K562 (cell line): ENCODE measurements around the gene GCC1. TPM values are rescaled to one million over a fixed set of nuclear protein-coding genes. Genes with fewer than 3 reads are reported as not detected.

Experiments
- CUX1 ChIP-seq: fragments of 200-800 bp; sonication (Bioruptor generic); IDR thresholded peaks from 2 replicates; pipeline ENCODE4 v1.6.1; 2016; ENCODE audit warnings: missing genetic modification characterization, missing compliant biosample characterization
- E2F4 ChIP-seq: sonication (generic); formaldehyde crosslinking; IDR thresholded peaks from 2 replicates; pipeline ENCODE4 v1.8.0; 2022; ENCODE audit warnings: mild to moderate bottlenecking, low read depth, missing genetic modification reagents
- ELF1 ChIP-seq: fragments of 200-800 bp; sonication (Bioruptor generic); IDR thresholded peaks from 2 replicates; pipeline ENCODE4 v1.6.1; 2016; ENCODE audit warnings: missing genetic modification characterization, missing compliant biosample characterization
- EWSR1 ChIP-seq: fragments of 450-650 bp; IDR thresholded peaks from 2 replicates; pipeline ENCODE4 v1.6.1; 2018; ENCODE audit warnings: borderline replicate concordance, mild to moderate bottlenecking, low read depth, moderate library complexity; ENCODE audit not compliant: partially characterized antibody
- FOXM1 ChIP-seq, 2 experiments: fragments of 450-650 bp in 1 of 2; sonication (generic) in 1 of 2; formaldehyde crosslinking in 1 of 2; IDR thresholded peaks; 2 replicates each; pipeline versions ENCODE4 v1.6.1 to v1.9.0; 2017 to 2022; ENCODE audit warnings: low read depth in 2 of 2, mild to moderate bottlenecking in 2 of 2, missing genetic modification reagents in 1 of 2, moderate library complexity in 1 of 2
- HES1 ChIP-seq: fragments of 450-650 bp; IDR thresholded peaks from 2 replicates; pipeline ENCODE4 v1.6.1; 2016; ENCODE audit warnings: low read depth, mild to moderate bottlenecking, moderate library complexity
- MBD1 ChIP-seq: fragments of 250-450 bp; sonication (Bioruptor Pico); IDR thresholded peaks from 2 replicates; pipeline ENCODE4 v1.8.0; 2022; ENCODE audit warnings: inconsistent platforms
- MLLT1 ChIP-seq, 2 experiments: fragments of 450-650 bp; IDR thresholded peaks; 2 replicates each; pipeline ENCODE4 v1.6.1; 2016
- NFE2L1 ChIP-seq: fragments of 450-650 bp; IDR thresholded peaks from 2 replicates; pipeline ENCODE4 v1.6.1; 2016; ENCODE audit warnings: missing genetic modification characterization, low read depth, mild to moderate bottlenecking, missing compliant biosample characterization, moderate library complexity, borderline replicate concordance
- PML ChIP-seq: IDR thresholded peaks from 2 replicates; pipeline ENCODE4 v1.6.1; 2012; ENCODE audit warnings: low read length, inconsistent platforms
- RB1 ChIP-seq: fragments of 450-650 bp; IDR thresholded peaks from 2 replicates; pipeline ENCODE4 v1.6.1; 2017; ENCODE audit warnings: low read depth, mild to moderate bottlenecking
- TCFL5 ChIP-seq: fragments of 250-450 bp; sonication (Bioruptor Pico); conservative IDR thresholded peaks from 2 replicates; pipeline ENCODE4 v1.6.1; 2021; ENCODE audit warnings: mild to moderate bottlenecking, moderate library complexity, matching md5 sums
- ZNF174 ChIP-seq: fragments of 250-450 bp; sonication (Bioruptor Pico); IDR thresholded peaks from 2 replicates; pipeline ENCODE4 v1.4.0; 2020; ENCODE audit warnings: mild to moderate bottlenecking
- ZNF280A ChIP-seq: fragments of 450-650 bp; IDR thresholded peaks from 2 replicates; pipeline ENCODE4 v1.6.1; 2018; ENCODE audit warnings: mild to moderate bottlenecking, low read depth; ENCODE audit not compliant: partially characterized antibody
- polyA plus RNA-seq, 8 experiments: library from polyadenylated mRNA; depleted of rRNA in 4 of 8; stranded (reverse) in 5 of 8; unstranded in 3 of 8; fragments of >200 nt; fragmentation: Nextera tagmentation in 2 of 8; fragmentation: Illumina TruSeq in 1 of 8; extraction: Ambion mirVana in 2 of 8; extraction: Trizol in 1 of 8; gene quantifications; 2 replicates each; pipeline versions ENCODE4 v1.2.1 to v1.2.3, GENCODE V29; 2011 to 2014; ENCODE audit warnings: inconsistent platforms in 1 of 8, missing spikeins in 1 of 8
- total RNA-seq, 7 experiments: library from RNA; depleted of rRNA in 6 of 7; stranded (reverse); fragments of >200 nt in 6 of 7; fragmentation: Illumina TruSeq in 2 of 7; extraction: Trizol in 2 of 7; gene quantifications; 2 replicates each; pipeline versions ENCODE4 v1.2.1 to v1.2.3, GENCODE V29; 2011 to 2021; ENCODE audit warnings: low replicate concordance in 1 of 7

GCC1 gene
- total and polyA plus RNA-seq, 9 of the 15 experiments (the other 6 are each of a cell fraction or from before 2014, with no cell fraction given): 1.9 to 19.8 (median 10.9) TPM

- TF ChIP-seq FOXM1 (IDR thresholded peaks at IDR 0.05; ENCODE audit: low read depth): no peak
- TF ChIP-seq FOXM1 (CRISPR knock-in tag; IDR thresholded peaks at IDR 0.05; ENCODE audit: low read depth): peak; percentile 62; the same call in 1 of the 2 replicates
- TF ChIP-seq MLLT1 (IDR thresholded peaks at IDR 0.05): peak in 1 of 2 experiments; percentile 84; a peak in 1 of 4 replicates
- TF ChIP-seq HES1: no peak
- TF ChIP-seq PML: no peak
- TF ChIP-seq ZNF174 (CRISPR knock-in tag): no peak
- TF ChIP-seq CUX1 (CRISPR knock-in tag): peak; percentile 22; the same call in 1 of the 2 replicates
- TF ChIP-seq ELF1 (tag): no peak
- no peak for TF ChIP-seq RB1
- 0 out of 2 replicates have a peak, but pooled peaks have one; percentile 34 for TF ChIP-seq E2F4 (CRISPR knock-in tag)
- no peak for TF ChIP-seq TCFL5
- TF ChIP-seq NFE2L1 (tag): no peak
- peak; percentile 91; the same call in 1 of the 2 replicates for TF ChIP-seq MBD1 (CRISPR knock-in tag)
- TF ChIP-seq ZNF280A: peak; percentile 26
- no peak for TF ChIP-seq EWSR1
Measured at GRCh38 chr7:127587663-127588018, 2.2 kb upstream of the GCC1 start (continued).
